GM12878 (cell line): Measurements from ENCODE around the gene FAM118A. TPM values are rescaled to one million over a fixed set of nuclear protein-coding genes. Genes with fewer than 3 reads are reported as not detected.

ENCODE experiments used
- ATAC-seq: fragments of 200-7000 bp; cut with Tn5 transposase; 3 replicates; pipeline ENCODE4 v1.9.1; 2020; ENCODE audit warnings: mild to moderate bottlenecking, moderate library complexity
- BruUV-seq: library from RNA; stranded (reverse); fragments of 400-500 nt; replicated peaks from 2 replicates; lab custom pipeline; 2021; lab: Mats Ljungman, UMichigan
- CTCF ChIA-PET: fragments of 300-600 bp; sonication (Branson Sonifier 250); formaldehyde crosslinking; extraction: SDS; loops from one replicate; lab custom pipeline; 2021; ENCODE audit warnings: inconsistent platforms; lab: Yijun Ruan, JAX
- POLR2A ChIA-PET: fragments of 350-600 bp; formaldehyde crosslinking; extraction: SDS; loops from one replicate; lab custom pipeline; 2021; ENCODE audit warnings: inconsistent platforms; lab: Charles Lee
- RAD21 ChIA-PET: fragments of 300-600 bp; sonication (Branson Sonifier 250); formaldehyde crosslinking; loops from one replicate; lab custom pipeline; 2023; ENCODE audit warnings: antibody characterized with exemption; ENCODE audit not compliant: unreplicated experiment; lab: Charles Lee
- SMC1A ChIA-PET: fragments of 300-600 bp; sonication (Branson Sonifier 250); formaldehyde crosslinking; loops from one replicate; lab custom pipeline; 2023; ENCODE audit not compliant: unreplicated experiment, uncharacterized antibody; lab: Charles Lee
- DNase-seq: peaks from one replicate; pipeline ENCODE4 v3.0.0-alpha.2; 2011; ENCODE audit warnings: low read depth, low spot score
- FAIRE-seq: peaks from 3 replicates; lab custom pipeline; 2011; peaks lifted over from hg19 to GRCh38; lab: Jason Lieb, UNC
- H2AFZ ChIP-seq: 2 replicates; pipeline ENCODE4 v1.6.0; 2011; ENCODE audit warnings: low read depth, low read length, control low read depth; ENCODE audit not compliant: control insufficient read depth
- H3K27ac ChIP-seq: 2 replicates; pipeline ENCODE4 v1.5.1; 2011; ENCODE audit warnings: control low read depth; ENCODE audit not compliant: control insufficient read depth, insufficient read depth
- H3K27me3 ChIP-seq, 2 experiments: replicated peaks in 1 of 2; 2 replicates each; pipeline versions ENCODE4 v1.6.0 to v1.6.1; 2011; ENCODE audit warnings: low read length in 1 of 2; ENCODE audit not compliant: control insufficient read depth in 2 of 2, insufficient read depth in 2 of 2
- H3K36me3 ChIP-seq, 2 experiments: 2 replicates each; pipeline ENCODE4 v1.5.1; 2011; ENCODE audit warnings: low read length in 1 of 2; ENCODE audit not compliant: control insufficient read depth in 2 of 2, insufficient read depth in 2 of 2
- H3K4me1 ChIP-seq: 2 replicates; pipeline ENCODE4 v1.6.1; 2011; ENCODE audit warnings: mild to moderate bottlenecking, low read length, moderate library complexity, mixed read lengths; ENCODE audit not compliant: control insufficient read depth, insufficient read depth
- H3K4me2 ChIP-seq: 2 replicates; pipeline ENCODE4 v1.6.0; 2011; ENCODE audit warnings: control low read depth; ENCODE audit not compliant: control insufficient read depth, insufficient read depth
- H3K4me3 ChIP-seq: fragments of 200-600 bp; sonication (generic); 2 replicates; pipeline ENCODE4 v1.5.1; 2016
- H3K79me2 ChIP-seq: 2 replicates; pipeline ENCODE4 v1.6.0; 2011; ENCODE audit warnings: low read length; ENCODE audit not compliant: control insufficient read depth, insufficient read depth
- H3K9ac ChIP-seq: 2 replicates; pipeline ENCODE4 v1.8.0; 2011; ENCODE audit warnings: low read length, control low read depth, mixed read lengths; ENCODE audit not compliant: control insufficient read depth, insufficient read depth
- H3K9me3 ChIP-seq: replicated peaks from 3 replicates; pipeline ENCODE4 v1.5.1; 2011; ENCODE audit warnings: mild to moderate bottlenecking, low read length; ENCODE audit not compliant: control insufficient read depth, insufficient read depth
- H4K20me1 ChIP-seq: 2 replicates; pipeline ENCODE4 v1.6.0; 2011; ENCODE audit not compliant: control insufficient read depth, insufficient read depth
- ASH2L ChIP-seq: fragments of 300-600, 200-600 bp; sonication (generic); IDR thresholded peaks from 2 replicates; pipeline ENCODE4 v1.6.1; 2017; ENCODE audit warnings: low read depth, mild to moderate bottlenecking, borderline replicate concordance
- BCLAF1 ChIP-seq: fragments of 450-650 bp; IDR thresholded peaks from 2 replicates; pipeline ENCODE4 v1.6.1; 2017; ENCODE audit warnings: antibody characterized with exemption, mild to moderate bottlenecking, moderate library complexity
- E2F8 ChIP-seq: fragments of 450-650 bp; IDR thresholded peaks from 2 replicates; pipeline ENCODE4 v1.6.1; 2018; ENCODE audit warnings: mild to moderate bottlenecking, low read depth, moderate library complexity; ENCODE audit not compliant: partially characterized antibody
- EED ChIP-seq: sonication (generic); IDR thresholded peaks from 2 replicates; pipeline ENCODE4 v1.6.1; 2016; ENCODE audit warnings: antibody characterized with exemption, low read depth
- EGR1 ChIP-seq, 2 experiments: IDR thresholded peaks; 1 replicate in 1 of 2; 2 replicates in 1 of 2; pipeline ENCODE4 v1.6.1; 2011 to 2012; ENCODE audit warnings: low read depth in 2 of 2, low read length in 2 of 2, borderline replicate concordance in 1 of 2, mild to moderate bottlenecking in 1 of 2, moderate library complexity in 1 of 2
- MTA2 ChIP-seq: fragments of 450-650 bp; IDR thresholded peaks from 2 replicates; pipeline ENCODE4 v1.6.1; 2016; ENCODE audit warnings: low read depth, mild to moderate bottlenecking, moderate library complexity
- PAX5 ChIP-seq: IDR thresholded peaks from 2 replicates; pipeline ENCODE4 v1.6.1; 2011; ENCODE audit warnings: low read depth, low read length, borderline replicate concordance
- SREBF1 ChIP-seq: IDR thresholded peaks from 2 replicates; pipeline ENCODE4 v1.6.1; 2012; ENCODE audit warnings: mild to moderate bottlenecking, low read length
- WRNIP1 ChIP-seq: IDR thresholded peaks from 2 replicates; pipeline ENCODE4 v1.6.1; 2011; ENCODE audit warnings: low read depth, low read length, improper control_type of control experiment, borderline replicate concordance
- WGBS: methylation state at CpG from one replicate; pipeline ENCODE4 v1.1.6; 2016; ENCODE audit warnings: low lambda C conversion rate; ENCODE audit not compliant: insufficient replicate concordance, insufficient coverage; ENCODE audit errors: missing lambda C conversion rate; 5-methylcytosine and 5-hydroxymethylcytosine counted together
- in situ Hi-C: fragments of 300-500 bp; cut with MboI; formaldehyde crosslinking; loops from 9 replicates; pipeline ENCODE4 v1.14.3; 2018; ENCODE audit warnings: mixed read lengths
- intact Hi-C: fragments of 100-400 bp; cut with micrococcal nuclease; formaldehyde crosslinking; loops from one replicate; pipeline ENCODE4 v1.14.2; 2022; ENCODE audit not compliant: unreplicated experiment
- polyA plus RNA-seq, 11 experiments: library from polyadenylated mRNA; depleted of rRNA in 4 of 11; unstranded in 6 of 11; stranded (reverse) in 5 of 11; fragments of >200 nt; fragmentation: Nextera tagmentation in 4 of 11; fragmentation: Illumina TruSeq in 1 of 11; extraction: Ambion mirVana in 4 of 11; extraction: Trizol in 1 of 11; gene quantifications; 1 replicate in 1 of 11; 2 replicates in 10 of 11; pipeline versions ENCODE4 v1.2.1 to v1.2.3, GENCODE V29; 2011 to 2016; ENCODE audit warnings: inconsistent platforms in 2 of 11, missing spikeins in 2 of 11, low read depth in 1 of 11
- total RNA-seq, 4 experiments: library from RNA; depleted of rRNA in 3 of 4; stranded (reverse); fragments of >200 nt in 3 of 4; fragmentation: Illumina TruSeq in 1 of 4; extraction: Trizol in 1 of 4; gene quantifications; 2 replicates each; pipeline versions ENCODE4 v1.2.1 to v1.2.3, GENCODE V29; 2013 to 2021

Gene FAM118A
- total and polyA plus RNA-seq, 10 of the 15 experiments (the other 5 are each of a cell fraction or from before 2014, with no cell fraction given), result 17.4 to 332 (median 56.6) TPM

DNA sequence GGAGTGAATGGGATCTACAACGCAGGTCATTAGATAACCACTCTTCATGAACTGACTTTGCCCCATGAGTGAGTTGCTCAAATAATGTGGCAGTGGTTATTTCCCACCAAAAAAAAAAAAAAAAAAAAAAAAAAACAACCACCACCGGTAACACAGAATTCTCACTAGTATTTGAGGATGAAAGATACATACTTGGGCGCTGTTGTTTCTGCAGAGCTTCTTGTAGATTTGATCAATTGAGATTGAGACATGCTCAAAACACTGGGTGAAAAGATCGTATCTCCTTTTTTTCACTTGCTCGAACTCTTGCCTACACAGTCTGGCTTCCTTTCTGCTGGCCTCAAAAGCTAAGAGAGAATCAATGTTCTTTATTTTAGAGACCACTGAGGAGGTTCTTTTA, 44.1 kb downstream of the FAM118A start:
- Histone ChIP-seq H3K9ac (no peak overlapping the region), H3K27ac (no peak overlapping the region), H4K20me1 (no peaks in the 10 kb centered on the region), H3K4me3 (no peak overlapping the region), H3K27me3 (no peaks in the 10 kb centered on the region), H3K9me3 (no peaks in the 10 kb centered on the region)
- no TSS peak for BruUV-seq
- ChIA-PET POLR2A (no interaction called here), SMC1A (no interaction called here), RAD21 (no interaction called here), CTCF (interaction anchor here (0.7 kb wide), 1 partner anchor 19 kb away, joined by 3 read pairs; no protein-coding TSS in a partner anchor)
- intact Hi-C loops, result no loop called here
- 78% methylated on average over 5 of the region's 5 CpGs for WGBS
- in situ Hi-C loops, result no loop called here
- DNase-seq (no peak), ATAC-seq (no peak), FAIRE-seq (no peak)
- TF ChIP-seq ASH2L, result no peak
- TF ChIP-seq WRNIP1, result no peak
- TF ChIP-seq PAX5, result no peak
- TF ChIP-seq EED, result no peak
- no peak for TF ChIP-seq BCLAF1
- TF ChIP-seq E2F8, result no peak
- no peak for TF ChIP-seq EGR1 (IDR thresholded peaks at IDR 0.05; ENCODE audit: borderline replicate concordance in 1 of 2, low read depth in 2 of 2, low read length in 2 of 2)
- TF ChIP-seq MTA2, result no peak
- no peak for TF ChIP-seq SREBF1
- TF ChIP-seq, all 136 proteins: peak for 0
- H3K4me1 ChIP-seq, result no peaks in the 10 kb centered on the region
- no peaks in the 10 kb centered on the region for H3K36me3 ChIP-seq
- H3K79me2 ChIP-seq, result no peaks in the 10 kb centered on the region
- H3K4me2 ChIP-seq, result no peak overlapping the region
- no peak overlapping the region for H2AFZ ChIP-seq
